ENCODE data around the gene TEAD4.

The TEAD4 gene

DNA sequence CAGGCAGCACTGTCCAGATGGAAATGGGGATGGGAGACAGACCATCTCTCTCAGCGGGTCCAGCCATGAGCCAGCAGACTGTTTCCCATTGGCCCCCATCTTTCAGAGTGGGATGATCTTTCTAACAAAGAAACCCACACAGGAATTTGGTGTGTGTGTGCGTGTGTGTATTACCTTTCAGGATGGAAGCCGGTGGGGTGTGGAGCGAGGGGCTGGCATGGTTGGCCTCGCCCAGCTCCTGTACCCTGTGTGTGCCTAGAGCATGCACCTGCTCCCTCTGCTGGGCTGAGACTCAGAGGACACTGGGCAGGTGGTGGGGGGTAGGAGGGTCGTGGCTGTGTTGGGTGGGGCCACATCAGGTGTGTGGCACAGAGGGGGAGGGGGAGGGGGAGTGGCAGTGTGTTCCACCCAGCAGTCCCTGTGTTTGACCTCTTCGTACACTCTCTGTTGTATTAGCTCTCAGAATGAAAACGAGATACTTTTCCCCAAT, 85.0 kb downstream of the TEAD4 start:
- TF ChIP-seq TAF1 (IDR thresholded peaks at IDR 0.05; ENCODE audit: borderline replicate concordance, low read depth, low read length) (no peak), POLR2AphosphoS5 (IDR thresholded peaks at IDR 0.05; ENCODE audit: low read depth, low read length) (no peak), POLR2A (IDR thresholded peaks at IDR 0.05; ENCODE audit: low read depth, low read length) (no peak)
- no peak for FAIRE-seq
- no peak for DNase-seq (ENCODE audit: insufficient read length)

GRCh38 chr12:3045494-3045893, 86.3 kb downstream of the TEAD4 start:
- DNase-seq (ENCODE audit: insufficient read length): no peak
- TF ChIP-seq POLR2A (IDR thresholded peaks at IDR 0.05; ENCODE audit: low read depth, low read length) (no peak), TAF1 (IDR thresholded peaks at IDR 0.05; ENCODE audit: borderline replicate concordance, low read depth, low read length) (no peak), POLR2AphosphoS5 (IDR thresholded peaks at IDR 0.05; ENCODE audit: low read depth, low read length) (no peak)
- FAIRE-seq: no peak

DNA sequence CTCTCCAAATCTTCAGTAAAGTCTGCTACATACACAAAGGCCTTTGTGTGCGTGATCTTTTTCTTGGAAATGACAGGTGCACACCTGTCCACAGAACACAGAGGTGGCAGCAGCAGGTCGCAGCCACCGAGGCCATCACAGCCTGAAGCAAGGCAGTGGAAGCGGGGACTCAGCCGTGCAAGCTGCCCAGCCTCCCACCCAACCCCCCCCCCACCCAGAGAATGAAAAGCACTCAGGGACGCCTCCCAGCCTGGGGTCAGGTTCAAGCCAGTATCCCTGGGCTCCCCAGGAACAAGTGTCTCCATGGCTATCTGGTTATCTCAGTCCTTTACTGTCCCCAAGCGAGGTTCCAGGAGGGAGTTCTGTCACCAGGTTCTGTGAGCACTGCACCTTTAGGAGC, 86.8 kb downstream of the TEAD4 start:
- FAIRE-seq: no peak
- no peak for DNase-seq (ENCODE audit: insufficient read length)
- TF ChIP-seq TAF1 (IDR thresholded peaks at IDR 0.05; ENCODE audit: borderline replicate concordance, low read depth, low read length): no peak

GRCh38 chr12:3046441-3047200, 87.4 kb downstream of the TEAD4 start:
- no peak for TF ChIP-seq POLR2A (IDR thresholded peaks at IDR 0.05; ENCODE audit: low read depth, low read length)
- no peak for TF ChIP-seq POLR2AphosphoS5 (IDR thresholded peaks at IDR 0.05; ENCODE audit: low read depth, low read length)
- TF ChIP-seq TAF1 (IDR thresholded peaks at IDR 0.05; ENCODE audit: borderline replicate concordance, low read depth, low read length): no peak
- FAIRE-seq: no peak
- no peak for DNase-seq (ENCODE audit: insufficient read length)

GRCh38 chr12:3047961-3048360, 88.8 kb downstream of the TEAD4 start:
- FAIRE-seq (no peak), DNase-seq (ENCODE audit: insufficient read length) (no peak)
- no peak for TF ChIP-seq POLR2AphosphoS5 (IDR thresholded peaks at IDR 0.05; ENCODE audit: low read depth, low read length)
- TF ChIP-seq TAF1 (IDR thresholded peaks at IDR 0.05; ENCODE audit: borderline replicate concordance, low read depth, low read length): no peak
- no peak for TF ChIP-seq POLR2A (IDR thresholded peaks at IDR 0.05; ENCODE audit: low read depth, low read length)

DNA sequence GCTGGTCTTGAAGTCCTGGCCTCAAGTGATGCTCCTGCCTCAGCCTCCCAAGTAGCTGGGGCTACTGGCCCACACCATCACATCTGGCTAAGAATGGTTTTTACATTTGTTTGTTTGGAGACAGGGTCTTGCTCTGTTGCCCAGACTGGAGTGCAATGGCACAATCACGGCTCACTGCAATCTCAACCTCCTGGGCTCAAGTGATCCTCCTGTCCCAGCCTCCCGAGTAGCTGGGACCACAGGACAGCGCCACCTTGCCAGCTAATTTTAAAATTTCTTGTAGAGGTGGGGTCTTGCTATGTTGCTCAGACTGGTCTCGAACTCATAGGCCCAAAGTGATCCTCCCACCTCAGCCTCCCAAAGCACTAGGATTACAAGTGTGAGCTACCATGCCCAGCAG, 89.3 kb downstream of the TEAD4 start:
- DNase-seq (ENCODE audit: insufficient read length) (no peak), FAIRE-seq (no peak)
- TF ChIP-seq POLR2AphosphoS5 (IDR thresholded peaks at IDR 0.05; ENCODE audit: low read depth, low read length) (no peak), TAF1 (IDR thresholded peaks at IDR 0.05; ENCODE audit: borderline replicate concordance, low read depth, low read length) (no peak), POLR2A (IDR thresholded peaks at IDR 0.05; ENCODE audit: low read depth, low read length) (no peak)

GRCh38 chr12:3049176-3049575, 90.0 kb downstream of the TEAD4 start:
- TF ChIP-seq TAF1 (IDR thresholded peaks at IDR 0.05; ENCODE audit: borderline replicate concordance, low read depth, low read length) (no peak), POLR2A (IDR thresholded peaks at IDR 0.05; ENCODE audit: low read depth, low read length) (no peak), POLR2AphosphoS5 (IDR thresholded peaks at IDR 0.05; ENCODE audit: low read depth, low read length) (no peak)
- DNase-seq (ENCODE audit: insufficient read length) (no peak), FAIRE-seq (no peak)

GRCh38 chr12:3049611-3050249, 90.5 kb downstream of the TEAD4 start:
- FAIRE-seq (no peak), DNase-seq (ENCODE audit: insufficient read length) (no peak)
- TF ChIP-seq TAF1 (IDR thresholded peaks at IDR 0.05; ENCODE audit: borderline replicate concordance, low read depth, low read length): no peak
- TF ChIP-seq POLR2A (IDR thresholded peaks at IDR 0.05; ENCODE audit: low read depth, low read length): no peak
- no peak for TF ChIP-seq POLR2AphosphoS5 (IDR thresholded peaks at IDR 0.05; ENCODE audit: low read depth, low read length)

GRCh38 chr12:3054374-3054773, 95.2 kb downstream of the TEAD4 start:
- FAIRE-seq (no peak), DNase-seq (ENCODE audit: insufficient read length) (no peak)
- TF ChIP-seq TAF1 (IDR thresholded peaks at IDR 0.05; ENCODE audit: borderline replicate concordance, low read depth, low read length): no peak
- TF ChIP-seq POLR2AphosphoS5 (IDR thresholded peaks at IDR 0.05; ENCODE audit: low read depth, low read length): no peak
- no peak for TF ChIP-seq POLR2A (IDR thresholded peaks at IDR 0.05; ENCODE audit: low read depth, low read length)

GRCh38 chr12:3055026-3055703, 96.0 kb downstream of the TEAD4 start:
- DNase-seq (ENCODE audit: insufficient read length): no peak
- FAIRE-seq: no peak

DNA sequence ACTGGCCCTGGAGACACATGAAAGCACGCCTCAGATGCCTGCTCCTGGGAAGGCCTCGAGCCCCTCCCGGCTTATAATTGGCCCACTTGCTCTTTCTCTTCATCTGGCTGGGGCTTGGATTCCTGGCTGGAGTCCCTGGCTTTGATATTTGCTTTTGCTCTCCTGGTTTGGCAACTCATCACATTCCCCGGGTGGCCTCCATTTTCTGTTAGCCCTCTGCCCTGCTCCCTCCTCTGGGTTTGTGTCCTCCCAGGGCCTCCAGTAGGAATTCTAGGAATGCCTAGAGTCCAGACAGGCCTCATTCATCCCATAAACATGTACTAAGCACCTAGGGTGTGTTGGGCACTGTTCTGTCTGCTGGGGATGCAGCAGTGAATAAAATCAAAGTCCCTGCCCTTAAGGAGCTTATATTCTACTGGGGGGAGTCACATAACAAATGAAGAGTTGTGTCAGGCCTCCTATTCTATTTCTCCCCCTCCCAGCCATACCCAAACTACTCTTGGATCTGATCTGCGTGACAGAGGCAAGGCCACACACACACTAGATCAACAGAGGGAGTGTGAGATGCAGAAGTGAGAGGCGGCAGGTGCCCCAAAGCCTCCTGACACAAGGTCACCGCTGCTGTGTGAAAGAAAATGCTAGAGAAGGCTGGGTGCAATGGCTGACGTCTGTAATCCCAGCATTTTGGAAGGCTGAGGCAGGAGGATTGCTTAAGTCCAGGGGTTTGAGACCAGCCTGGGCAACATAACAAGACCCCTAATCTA, 96.7 kb downstream of the TEAD4 start:
- FAIRE-seq (no peak), DNase-seq (ENCODE audit: insufficient read length) (no peak)
- TF ChIP-seq POLR2AphosphoS5 (IDR thresholded peaks at IDR 0.05; ENCODE audit: low read depth, low read length) (no peak), POLR2A (IDR thresholded peaks at IDR 0.05; ENCODE audit: low read depth, low read length) (no peak), TAF1 (IDR thresholded peaks at IDR 0.05; ENCODE audit: borderline replicate concordance, low read depth, low read length) (no peak)

More at GRCh38 chr12:3055026-3055703, 96.0 kb downstream of the TEAD4 start:
- TF ChIP-seq POLR2A (IDR thresholded peaks at IDR 0.05; ENCODE audit: low read depth, low read length): no peak
- no peak for TF ChIP-seq TAF1 (IDR thresholded peaks at IDR 0.05; ENCODE audit: borderline replicate concordance, low read depth, low read length)
- TF ChIP-seq POLR2AphosphoS5 (IDR thresholded peaks at IDR 0.05; ENCODE audit: low read depth, low read length): no peak

Data from GM12892 (cell line).